HepG2 (cell line): ENCODE measurements around the gene RTN4RL2. TPM values are rescaled to one million over a fixed set of nuclear protein-coding genes. Genes with fewer than 3 reads are reported as not detected.

Experiments used
- ATAC-seq: fragments of 200-7000 bp; cut with Tn5 transposase; 3 replicates; pipeline ENCODE4 v1.9.1; 2020; ENCODE audit warnings: mild to moderate bottlenecking, moderate library complexity
- BruUV-seq: library from RNA; stranded (reverse); fragments of 400-500 nt; replicated peaks from 2 replicates; lab custom pipeline; 2021; lab: Mats Ljungman, UMichigan
- CTCF ChIA-PET: fragments of 300-600 bp; formaldehyde crosslinking; extraction: SDS; loops from one replicate; lab custom pipeline; 2021; ENCODE audit warnings: low total read pairs, inconsistent platforms, low intra/inter-chr PET ratio; lab: Yijun Ruan, JAX
- POLR2A ChIA-PET: fragments of 350-600 bp; sonication (Branson Sonifier 250); formaldehyde crosslinking; loops from one replicate; lab custom pipeline; 2020; ENCODE audit warnings: antibody characterized with exemption, inconsistent platforms; lab: Yijun Ruan, JAX
- DNase-seq: peaks from one replicate; pipeline ENCODE4 v3.0.0-alpha.2; 2015; ENCODE audit warnings: low spot score
- FAIRE-seq: peaks from 3 replicates; lab custom pipeline; 2011; peaks lifted over from hg19 to GRCh38; lab: Jason Lieb, UNC
- H2AFZ ChIP-seq: one replicate; pipeline ENCODE4 v1.6.1; 2011; ENCODE audit warnings: low read length, inconsistent platforms
- H3K27ac ChIP-seq: fragments of 300-600 bp; 3 replicates; pipeline ENCODE4 v1.8.0; 2011; ENCODE audit warnings: mixed run types, mild to moderate bottlenecking, mixed read lengths, low read length, inconsistent platforms; ENCODE audit not compliant: insufficient read depth; ENCODE audit errors: extremely low read length
- H3K27me3 ChIP-seq, 2 experiments: fragments of 200-600 bp in 1 of 2; 2 replicates in 1 of 2; 3 replicates in 1 of 2; pipeline versions ENCODE4 v1.6.0 to v1.8.0; 2011; ENCODE audit warnings: low read length in 2 of 2, mild to moderate bottlenecking in 2 of 2, moderate library complexity in 2 of 2, inconsistent platforms in 1 of 2; ENCODE audit not compliant: insufficient read depth in 2 of 2, control insufficient read depth in 1 of 2
- H3K36me3 ChIP-seq, 2 experiments: fragments of 200-600 bp in 1 of 2; replicated peaks in 1 of 2; 2 replicates in 1 of 2; 3 replicates in 1 of 2; pipeline versions ENCODE4 v1.5.1 to v1.8.0; 2011; ENCODE audit warnings: low read length in 2 of 2, inconsistent platforms in 1 of 2; ENCODE audit not compliant: insufficient read depth in 2 of 2, control insufficient read depth in 1 of 2
- H3K4me1 ChIP-seq: 2 replicates; pipeline ENCODE4 v1.5.1; 2012; ENCODE audit warnings: low read length, inconsistent platforms; ENCODE audit not compliant: insufficient read depth
- H3K4me2 ChIP-seq: 2 replicates; pipeline ENCODE4 v1.6.0; 2011; ENCODE audit warnings: low read depth, low read length, inconsistent platforms
- H3K4me3 ChIP-seq, 3 experiments: fragments of 200-600 bp in 1 of 3; sonication (generic), shearing (Covaris generic) in 1 of 3; replicated peaks in 1 of 3; 2 replicates each; pipeline ENCODE4 v1.5.1; 2011 to 2016; ENCODE audit warnings: low read length in 3 of 3, inconsistent platforms in 2 of 3, low read depth in 2 of 3, mild to moderate bottlenecking in 2 of 3, control low read depth in 1 of 3, mixed read lengths in 1 of 3; ENCODE audit not compliant: insufficient read depth in 1 of 3
- H3K79me2 ChIP-seq: one replicate; pipeline ENCODE4 v1.6.1; 2011; ENCODE audit warnings: low read length, inconsistent platforms; ENCODE audit not compliant: insufficient read depth
- H3K9ac ChIP-seq: 2 replicates; pipeline ENCODE4 v1.6.0; 2011; ENCODE audit warnings: mild to moderate bottlenecking, low read depth, low read length, inconsistent platforms; ENCODE audit not compliant: insufficient read depth
- H3K9me3 ChIP-seq: 2 replicates; pipeline ENCODE4 v1.5.1; 2012; ENCODE audit warnings: mild to moderate bottlenecking, low read length
- H4K20me1 ChIP-seq: 2 replicates; pipeline ENCODE4 v1.6.0; 2011; ENCODE audit warnings: inconsistent platforms, mild to moderate bottlenecking, low read length, moderate library complexity; ENCODE audit not compliant: insufficient read depth
- AGO2 ChIP-seq: fragments of 200-400 bp; formaldehyde crosslinking; optimal IDR thresholded peaks from 2 replicates; pipeline ENCODE3; 2017; ENCODE audit warnings: mild to moderate bottlenecking, low read depth, low read length, moderate library complexity
- ARID2 ChIP-seq: sonication (generic); formaldehyde crosslinking; IDR thresholded peaks from 2 replicates; pipeline ENCODE4 v1.8.1; 2022; ENCODE audit warnings: mild to moderate bottlenecking, missing genetic modification reagents, borderline replicate concordance
- RNF2 ChIP-seq: fragments of 450-650 bp; conservative IDR thresholded peaks from 2 replicates; pipeline ENCODE4 v1.6.1; 2016; ENCODE audit warnings: low read depth
- ZNF253 ChIP-seq: sonication (generic); formaldehyde crosslinking; IDR thresholded peaks from 2 replicates; pipeline ENCODE4 v1.8.0; 2022; ENCODE audit warnings: mild to moderate bottlenecking, missing genetic modification reagents, borderline replicate concordance
- WGBS: methylation state at CpG from one replicate; pipeline ENCODE4 v1.1.6; 2017; ENCODE audit warnings: low lambda C conversion rate; 5-methylcytosine and 5-hydroxymethylcytosine counted together
- in situ Hi-C: cut with HindIII; loops from 2 replicates; pipeline ENCODE4 v1.10.0; 2017; ENCODE audit warnings: low pct_unique_long_range_greater_than_20kb; ENCODE audit not compliant: extremely low pct_ligation_motif_present
- intact Hi-C: fragments of 100-400 bp; cut with micrococcal nuclease; formaldehyde crosslinking; loops from one replicate; pipeline ENCODE4 v1.10.0; 2022; ENCODE audit not compliant: unreplicated experiment
- polyA plus RNA-seq, 8 experiments: library from polyadenylated mRNA; depleted of rRNA in 3 of 8; stranded (reverse) in 7 of 8; unstranded in 1 of 8; fragments of >200 nt; fragmentation: Illumina TruSeq in 4 of 8; extraction: Trizol in 4 of 8; gene quantifications; 2 replicates each; pipeline versions ENCODE4 v1.2.1 to v1.2.3, GENCODE V29; 2011 to 2016; ENCODE audit warnings: low read depth in 4 of 8, missing spikeins in 1 of 8, mixed read lengths in 1 of 8; ENCODE audit not compliant: insufficient read depth in 1 of 8
- total RNA-seq, 5 experiments: library from RNA; depleted of rRNA; stranded (reverse); fragments of >200 nt; fragmentation: Illumina TruSeq; extraction: Trizol; gene quantifications; 2 replicates each; pipeline ENCODE4 v1.2.3, GENCODE V29; 2016; ENCODE audit warnings: low read depth in 1 of 5
- TF ChIP-seq, protein P1 (sequence below): sonication (generic); formaldehyde crosslinking; IDR thresholded peaks from 2 replicates; pipeline ENCODE4 v1.8.0; 2022; ENCODE audit warnings: missing genetic modification reagents, mild to moderate bottlenecking, moderate library complexity, borderline replicate concordance

Gene RTN4RL2
- total and polyA plus RNA-seq, 2 of the 13 experiments (the other 11 are each of a cell fraction or from before 2014, with no cell fraction given) = 1.3 to 4.3 TPM

DNA sequence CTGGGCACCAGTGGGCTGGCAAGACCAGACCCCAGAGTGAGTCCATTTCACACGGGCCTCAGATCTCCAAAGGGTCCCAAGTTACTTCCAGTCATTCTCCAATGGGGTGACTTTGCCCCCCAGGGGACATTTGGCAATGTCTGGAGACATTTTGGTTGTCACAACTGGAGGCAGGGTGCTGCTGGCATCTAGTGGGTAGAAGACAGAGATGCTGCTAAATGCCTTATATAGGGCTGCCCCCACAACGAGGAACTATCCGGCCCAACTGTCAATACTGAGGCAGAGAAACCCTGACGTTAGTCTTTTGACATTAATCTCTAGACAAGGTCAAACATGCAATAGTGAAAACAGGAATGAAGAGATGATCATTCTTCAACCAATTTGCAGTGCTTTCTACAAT is 6.4 kb downstream of the RTN4RL2 start (continued):
- TF ChIP-seq, protein P1, sequence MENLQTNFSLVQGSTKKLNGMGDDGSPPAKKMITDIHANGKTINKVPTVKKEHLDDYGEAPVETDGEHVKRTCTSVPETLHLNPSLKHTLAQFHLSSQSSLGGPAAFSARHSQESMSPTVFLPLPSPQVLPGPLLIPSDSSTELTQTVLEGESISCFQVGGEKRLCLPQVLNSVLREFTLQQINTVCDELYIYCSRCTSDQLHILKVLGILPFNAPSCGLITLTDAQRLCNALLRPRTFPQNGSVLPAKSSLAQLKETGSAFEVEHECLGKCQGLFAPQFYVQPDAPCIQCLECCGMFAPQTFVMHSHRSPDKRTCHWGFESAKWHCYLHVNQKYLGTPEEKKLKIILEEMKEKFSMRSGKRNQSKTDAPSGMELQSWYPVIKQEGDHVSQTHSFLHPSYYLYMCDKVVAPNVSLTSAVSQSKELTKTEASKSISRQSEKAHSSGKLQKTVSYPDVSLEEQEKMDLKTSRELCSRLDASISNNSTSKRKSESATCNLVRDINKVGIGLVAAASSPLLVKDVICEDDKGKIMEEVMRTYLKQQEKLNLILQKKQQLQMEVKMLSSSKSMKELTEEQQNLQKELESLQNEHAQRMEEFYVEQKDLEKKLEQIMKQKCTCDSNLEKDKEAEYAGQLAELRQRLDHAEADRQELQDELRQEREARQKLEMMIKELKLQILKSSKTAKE (CRISPR knock-in tag) = no peak
- no peak for TF ChIP-seq RNF2
- no peak for TF ChIP-seq ZNF253 (CRISPR knock-in tag)
- TF ChIP-seq, all 625 proteins: peak for 0

GRCh38 chr11:57467508-57468157 is 7.3 kb downstream of the RTN4RL2 start:
- CTCF ChIA-PET = no interaction called here

More at GRCh38 chr11:57467508-57468157, 7.3 kb downstream of the RTN4RL2 start:
- no TSS peak for BruUV-seq
- Histone ChIP-seq H3K4me2 (no peak overlapping the region), H3K9ac (no peak overlapping the region), H3K4me3 (no peak overlapping the region), H3K27ac (no peak overlapping the region)
- TF ChIP-seq ARID2 (CRISPR knock-in tag) = no peak
- TF ChIP-seq AGO2 = peak; percentile 61
- TF ChIP-seq, all 625 proteins: peak for 1
- in situ Hi-C loops = no loop called here
- FAIRE-seq (no peak), DNase-seq (no peak), ATAC-seq (no peak)
- no peaks in the 10 kb centered on the region for H3K27me3 ChIP-seq
- H3K9me3 ChIP-seq = no peaks in the 10 kb centered on the region
- H2AFZ ChIP-seq = no peak overlapping the region
- no peaks in the 10 kb centered on the region for H4K20me1 ChIP-seq
- intact Hi-C loops = no loop called here
- H3K4me1 ChIP-seq = peaks cover 7% of the 10 kb centered on the region
- no peaks in the 10 kb centered on the region for H3K79me2 ChIP-seq
- no peaks in the 10 kb centered on the region for H3K36me3 ChIP-seq
- POLR2A ChIA-PET = no interaction called here
- WGBS = 97% methylated on average over 19 of the region's 23 CpGs
